ENCODE measurements around the gene CAB39. TPM values are rescaled to one million over a fixed set of nuclear protein-coding genes. Genes with fewer than 3 reads are reported as not detected.

Gene CAB39
- total RNA-seq, 1 donor from 2014 or later = 60.3 TPM

DNA sequence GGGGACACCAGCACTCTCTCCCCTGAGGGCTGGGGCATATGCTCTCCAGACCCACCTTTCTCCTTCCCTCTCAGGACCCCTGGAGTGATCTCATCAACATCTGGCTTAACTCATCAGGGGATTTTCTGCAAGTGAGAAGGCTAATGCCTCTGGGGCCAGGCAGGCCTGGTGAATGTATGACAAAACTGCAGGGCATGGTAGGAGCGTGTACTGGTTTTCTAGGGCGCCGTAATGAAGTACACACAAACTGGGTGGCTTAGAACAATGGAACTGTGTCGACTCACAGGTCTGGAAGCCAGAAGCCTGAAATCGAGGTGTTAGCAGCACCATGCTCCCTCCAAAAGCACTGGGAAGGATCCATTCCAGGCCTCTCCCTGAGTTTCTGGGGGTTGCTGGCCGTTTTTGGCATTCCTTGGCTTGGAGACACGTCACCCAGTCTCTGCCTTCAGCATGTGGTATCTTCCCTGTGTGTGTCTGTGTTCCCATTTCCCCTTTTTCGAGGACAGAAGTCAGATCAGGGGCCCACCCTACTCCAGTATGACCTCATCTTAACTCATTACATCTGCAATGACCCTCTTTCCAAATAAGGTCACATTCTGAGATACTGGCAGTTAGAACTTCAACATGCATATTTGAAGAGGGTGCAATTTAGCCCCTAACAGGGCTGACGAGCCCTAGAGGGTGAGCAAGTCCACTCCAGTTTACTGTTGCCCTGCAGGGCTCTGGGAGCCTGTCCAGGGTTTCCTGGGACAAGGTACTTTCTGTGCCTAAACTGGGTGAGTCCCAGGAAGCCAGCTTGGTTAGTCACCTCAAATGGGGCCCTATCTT lies 45.5 kb upstream of the CAB39 start:
- no peak for DNase-seq
- TF ChIP-seq, protein P1, sequence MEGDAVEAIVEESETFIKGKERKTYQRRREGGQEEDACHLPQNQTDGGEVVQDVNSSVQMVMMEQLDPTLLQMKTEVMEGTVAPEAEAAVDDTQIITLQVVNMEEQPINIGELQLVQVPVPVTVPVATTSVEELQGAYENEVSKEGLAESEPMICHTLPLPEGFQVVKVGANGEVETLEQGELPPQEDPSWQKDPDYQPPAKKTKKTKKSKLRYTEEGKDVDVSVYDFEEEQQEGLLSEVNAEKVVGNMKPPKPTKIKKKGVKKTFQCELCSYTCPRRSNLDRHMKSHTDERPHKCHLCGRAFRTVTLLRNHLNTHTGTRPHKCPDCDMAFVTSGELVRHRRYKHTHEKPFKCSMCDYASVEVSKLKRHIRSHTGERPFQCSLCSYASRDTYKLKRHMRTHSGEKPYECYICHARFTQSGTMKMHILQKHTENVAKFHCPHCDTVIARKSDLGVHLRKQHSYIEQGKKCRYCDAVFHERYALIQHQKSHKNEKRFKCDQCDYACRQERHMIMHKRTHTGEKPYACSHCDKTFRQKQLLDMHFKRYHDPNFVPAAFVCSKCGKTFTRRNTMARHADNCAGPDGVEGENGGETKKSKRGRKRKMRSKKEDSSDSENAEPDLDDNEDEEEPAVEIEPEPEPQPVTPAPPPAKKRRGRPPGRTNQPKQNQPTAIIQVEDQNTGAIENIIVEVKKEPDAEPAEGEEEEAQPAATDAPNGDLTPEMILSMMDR (IDR thresholded peaks at IDR 0.05; ENCODE audit: partially characterized antibody, unreplicated experiment) = no peak
- no peaks in the 10 kb centered on the region for H3K36me3 Mint-ChIP-seq (ENCODE audit: unreplicated experiment)
- H3K27me3 Mint-ChIP-seq (ENCODE audit: unreplicated experiment) = peaks cover 4% of the 10 kb centered on the region
- peaks cover 13% of the 10 kb centered on the region for H3K4me1 Mint-ChIP-seq (ENCODE audit: low read depth, unreplicated experiment)
- peaks cover 2% of the 10 kb centered on the region for H3K9me3 Mint-ChIP-seq (ENCODE audit: unreplicated experiment)
- H3K4me3 Mint-ChIP-seq (ENCODE audit: unreplicated experiment) = no peak overlapping the region
- H3K27ac Mint-ChIP-seq (ENCODE audit: unreplicated experiment) = peak overlapping the region; percentile 12

DNA sequence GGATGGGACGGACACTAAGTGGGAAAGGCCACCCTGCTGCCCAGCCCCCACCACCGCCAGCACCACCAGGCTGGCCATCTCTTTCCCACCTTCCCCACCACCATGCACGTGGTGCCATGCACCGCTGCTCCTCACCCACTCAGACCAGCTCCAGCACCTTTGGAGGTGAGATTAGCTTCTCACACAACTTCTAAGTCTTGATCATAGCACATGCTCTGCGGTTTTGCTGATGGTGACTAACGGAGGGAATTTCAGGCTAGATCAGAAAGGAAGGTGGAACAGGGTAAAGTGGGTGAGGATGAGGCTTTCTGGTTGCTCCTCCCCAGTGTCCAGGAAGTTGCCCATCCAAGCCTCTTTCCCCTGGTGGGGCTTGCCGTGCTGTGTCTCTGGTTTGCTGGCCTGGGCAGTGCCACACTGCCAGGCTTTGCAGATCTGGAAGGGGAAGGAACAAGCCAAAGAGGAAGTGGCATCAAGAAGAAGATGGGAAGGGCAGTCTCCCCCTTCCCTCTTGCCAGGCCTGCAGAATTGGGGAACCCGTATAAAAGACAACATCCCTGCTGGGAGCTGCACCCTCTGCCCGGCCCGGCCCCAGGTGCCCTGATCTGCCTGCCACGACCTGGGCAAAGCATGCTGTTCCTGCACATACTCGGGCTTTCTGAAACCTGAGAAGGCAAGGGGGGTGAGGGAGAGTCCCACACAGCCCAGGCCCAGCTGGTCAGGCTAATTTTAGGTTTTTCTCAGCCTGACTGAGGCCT lies 44.3 kb upstream of the CAB39 start:
- Mint-ChIP-seq H3K27me3 (ENCODE audit: unreplicated experiment) (peaks cover 4% of the 10 kb centered on the region), H3K36me3 (ENCODE audit: unreplicated experiment) (no peaks in the 10 kb centered on the region), H3K4me3 (ENCODE audit: unreplicated experiment) (no peak overlapping the region), H3K27ac (ENCODE audit: unreplicated experiment) (no peak overlapping the region), H3K4me1 (ENCODE audit: low read depth, unreplicated experiment) (peaks cover 13% of the 10 kb centered on the region), H3K9me3 (ENCODE audit: unreplicated experiment) (peaks cover 2% of the 10 kb centered on the region)
- no peak for DNase-seq
- TF ChIP-seq, protein P1 (IDR thresholded peaks at IDR 0.05; ENCODE audit: partially characterized antibody, unreplicated experiment) = no peak

DNA sequence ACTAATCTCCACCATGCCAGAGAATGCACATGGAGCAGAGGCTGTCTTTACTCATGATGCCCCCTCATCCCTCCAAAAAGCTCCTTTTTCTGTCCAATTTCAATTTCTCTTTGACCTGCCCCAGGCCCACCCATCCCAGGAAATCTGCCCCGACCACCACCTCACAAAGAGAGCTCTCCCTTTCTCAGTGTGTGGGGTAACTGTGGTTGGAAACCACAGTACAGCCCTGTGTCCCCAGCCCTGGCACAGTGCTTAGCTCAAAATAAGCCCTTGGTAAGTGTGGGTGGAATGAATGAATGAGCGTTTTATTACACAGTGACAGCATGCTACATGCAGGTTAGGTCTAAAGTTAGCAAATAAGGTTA lies 43.7 kb upstream of the CAB39 start:
- Mint-ChIP-seq H3K9me3 (ENCODE audit: unreplicated experiment) (peaks cover 2% of the 10 kb centered on the region), H3K4me1 (ENCODE audit: low read depth, unreplicated experiment) (peaks cover 13% of the 10 kb centered on the region), H3K27ac (ENCODE audit: unreplicated experiment) (no peak overlapping the region), H3K4me3 (ENCODE audit: unreplicated experiment) (peak overlapping the region; percentile 6), H3K36me3 (ENCODE audit: unreplicated experiment) (no peaks in the 10 kb centered on the region), H3K27me3 (ENCODE audit: unreplicated experiment) (peaks cover 4% of the 10 kb centered on the region)
- no peak for DNase-seq
- TF ChIP-seq, protein P1 (IDR thresholded peaks at IDR 0.05; ENCODE audit: partially characterized antibody, unreplicated experiment) = no peak

DNA sequence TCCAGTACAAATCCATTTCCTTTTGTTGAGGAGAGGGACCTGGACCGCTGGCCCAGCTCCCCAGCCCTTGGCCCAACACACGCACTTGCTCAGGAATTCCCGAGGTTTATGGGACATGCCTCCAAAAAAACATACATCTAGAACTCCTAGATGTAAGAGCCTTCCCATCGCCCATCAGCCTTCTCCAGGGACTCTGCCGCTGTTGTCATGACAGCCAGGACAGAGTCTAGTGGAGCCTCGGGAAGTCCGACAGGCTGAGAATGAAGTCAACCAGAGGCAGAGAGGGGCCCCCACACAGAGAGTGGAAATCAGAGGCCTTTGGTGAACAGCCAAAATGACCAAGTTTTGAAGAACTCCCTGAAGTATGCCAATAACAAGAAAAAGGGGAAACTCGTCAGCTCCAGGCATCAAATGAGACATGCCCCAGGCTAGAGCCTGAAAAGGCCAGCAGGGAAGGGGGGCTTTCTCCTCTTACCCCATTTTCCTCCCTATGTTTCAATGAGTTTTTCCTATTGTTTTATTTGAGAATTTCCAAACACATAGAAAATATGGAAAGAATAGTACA lies 43.2 kb upstream of the CAB39 start:
- Mint-ChIP-seq H3K27ac (ENCODE audit: unreplicated experiment) (no peak overlapping the region), H3K4me3 (ENCODE audit: unreplicated experiment) (no peak overlapping the region), H3K9me3 (ENCODE audit: unreplicated experiment) (peaks cover 2% of the 10 kb centered on the region), H3K36me3 (ENCODE audit: unreplicated experiment) (no peaks in the 10 kb centered on the region), H3K27me3 (ENCODE audit: unreplicated experiment) (peaks cover 4% of the 10 kb centered on the region), H3K4me1 (ENCODE audit: low read depth, unreplicated experiment) (peaks cover 13% of the 10 kb centered on the region)
- DNase-seq = peak; percentile 40
- TF ChIP-seq, protein P1 (IDR thresholded peaks at IDR 0.05; ENCODE audit: partially characterized antibody, unreplicated experiment) = no peak

Measured in glutamatergic neuron (in vitro differentiated cells).